H1 (cell line): ENCODE data around the gene RAI2.

Source experiments
- CHD2 ChIP-seq: IDR thresholded peaks from 2 replicates; pipeline ENCODE4 v1.6.1; 2012; ENCODE audit warnings: low read length, improper control_type of control experiment
- CTCF ChIP-seq, 3 experiments: IDR thresholded peaks; 1 replicate in 2 of 3; 2 replicates in 1 of 3; pipeline versions ENCODE4 v1.5.1 to v1.6.1; 2011; ENCODE audit warnings: low read length in 3 of 3, mild to moderate bottlenecking in 3 of 3, inconsistent platforms in 2 of 3, low read depth in 1 of 3, moderate library complexity in 1 of 3; ENCODE audit not compliant: insufficient read depth in 1 of 3; ENCODE audit errors: control extremely low read depth in 1 of 3
- EP300 ChIP-seq, 2 experiments: IDR thresholded peaks; 1 replicate in 1 of 2; 2 replicates in 1 of 2; pipeline ENCODE4 v1.6.1; 2011 to 2012; ENCODE audit warnings: low read depth in 2 of 2, low read length in 2 of 2, mild to moderate bottlenecking in 2 of 2, borderline replicate concordance in 1 of 2, inconsistent platforms in 1 of 2, moderate library complexity in 1 of 2
- EZH2 ChIP-seq: fragments of 200-600 bp; sonication (generic); IDR thresholded peaks from 2 replicates; pipeline ENCODE4 v1.7.1; 2012; ENCODE audit warnings: low read depth, mild to moderate bottlenecking, moderate library complexity, low read length, inconsistent platforms; ENCODE audit not compliant: severe bottlenecking
- JUN ChIP-seq: IDR thresholded peaks from 2 replicates; pipeline ENCODE4 v1.6.1; 2011; ENCODE audit warnings: low read depth, mild to moderate bottlenecking, improper control_type of control experiment, low read length
- PHF8 ChIP-seq: fragments of 200-600 bp; sonication (generic); conservative IDR thresholded peaks from 2 replicates; pipeline ENCODE4 v1.7.1; 2012; ENCODE audit warnings: low read depth, mild to moderate bottlenecking, inconsistent platforms, low read length, moderate library complexity
- POLR2AphosphoS5 ChIP-seq: IDR thresholded peaks from 2 replicates; pipeline ENCODE4 v1.6.1; 2011; ENCODE audit warnings: low read depth, low read length

- TF ChIP-seq PHF8 = no peak
- no peak for TF ChIP-seq JUN
- no peak for TF ChIP-seq EP300 (IDR thresholded peaks at IDR 0.05; ENCODE audit: borderline replicate concordance in 1 of 2, low read depth in 2 of 2, low read length in 2 of 2)
- no peak for TF ChIP-seq EZH2
- TF ChIP-seq CHD2 = no peak
- no peak; a peak in 1 of 4 replicates for TF ChIP-seq CTCF (IDR thresholded peaks at IDR 0.05; ENCODE audit: control extremely low read depth in 1 of 3, insufficient read depth in 1 of 3, low read depth in 1 of 3, low read length in 3 of 3)
- TF ChIP-seq POLR2AphosphoS5 = no peak
Observed at GRCh38 chrX:17788956-17789562, 72.0 kb downstream of the RAI2 start.
